Stimulated activated naive CD8-positive, alpha-beta T cell treated with anti-CD3 and anti-CD28 coated beads, Interleukin-15, amount 100 ng/mL, for 72 hours (primary cell): Measurements from ENCODE around the gene PAIP2B.
"Not testable (repeated sequence)": the region's sequence is repeated elsewhere in the genome, so short reads cannot be mapped to it uniquely, and the experiment has no call there.

Experiments
- ATAC-seq: fragments of 150-1000 bp; cut with Tn5 transposase; 2 replicates; pipeline ENCODE4 v1.10.0; 2021; ENCODE audit warnings: mild to moderate bottlenecking, moderate library complexity
- DNase-seq, 2 donors: peaks; one replicate each; pipeline ENCODE4 v3.0.0; 2021 to 2022
- H3K27ac Mint-ChIP-seq, 2 donors: one replicate each; pipeline ENCODE4 v1.8.0; 2022; ENCODE audit warnings: mild to moderate bottlenecking in 2 of 2, mixed read lengths in 2 of 2, moderate library complexity in 2 of 2
- H3K27me3 Mint-ChIP-seq: one replicate; pipeline ENCODE4 v1.8.0; 2022; ENCODE audit warnings: mixed read lengths
- H3K4me1 Mint-ChIP-seq: one replicate; pipeline ENCODE4 v1.8.0; 2022; ENCODE audit warnings: mild to moderate bottlenecking, mixed read lengths
- H3K4me3 Mint-ChIP-seq, 2 donors: one replicate each; pipeline ENCODE4 v1.8.0; 2022; ENCODE audit warnings: mild to moderate bottlenecking in 2 of 2, mixed read lengths in 2 of 2, moderate library complexity in 1 of 2
- H3K9me3 Mint-ChIP-seq, 2 donors: one replicate each; pipeline ENCODE4 v1.8.0; 2022; ENCODE audit warnings: mixed read lengths in 2 of 2

The PAIP2B gene

GRCh38 chr2:71186973-71187372 lies 39.9 kb downstream of the PAIP2B start:
- Mint-ChIP-seq H3K27me3 (no peaks in the 10 kb centered on the region), H3K4me3 (no peak overlapping the region), H3K9me3 (no peaks in the 10 kb centered on the region), H3K4me1 (peaks cover 5% of the 10 kb centered on the region), H3K27ac (no peak overlapping the region)
- DNase-seq = no peak
- ATAC-seq = no peak

- not testable (repeated sequence) for H3K27me3 Mint-ChIP-seq, H3K4me1 Mint-ChIP-seq, H3K4me3 Mint-ChIP-seq, DNase-seq, ATAC-seq, H3K27ac Mint-ChIP-seq, H3K9me3 Mint-ChIP-seq
These were observed 43.4 kb downstream of the PAIP2B start for GRCh38 chr2:71183306-71184115.

GRCh38 chr2:71181316-71181715 lies 45.6 kb downstream of the PAIP2B start:
- H3K27me3 Mint-ChIP-seq = peaks cover 21% of the 10 kb centered on the region
- no peak overlapping the region for H3K4me3 Mint-ChIP-seq
- ATAC-seq (no peak), DNase-seq (no peak)
- no peaks in the 10 kb centered on the region for H3K9me3 Mint-ChIP-seq
- no peak overlapping the region for H3K27ac Mint-ChIP-seq
- peaks cover 5% of the 10 kb centered on the region for H3K4me1 Mint-ChIP-seq

- H3K9me3 Mint-ChIP-seq, DNase-seq, H3K27ac Mint-ChIP-seq, H3K4me3 Mint-ChIP-seq, ATAC-seq: not testable (repeated sequence)
- H3K27me3 Mint-ChIP-seq = peaks cover 32% of the 10 kb centered on the region
- peaks cover 12% of the 10 kb centered on the region for H3K4me1 Mint-ChIP-seq
These were observed 48.1 kb downstream of the PAIP2B start for GRCh38 chr2:71178836-71179235.

GRCh38 chr2:71174207-71174606 lies 52.7 kb downstream of the PAIP2B start:
- DNase-seq (no peak), ATAC-seq (no peak)
- H3K4me3 Mint-ChIP-seq = no peak overlapping the region
- peaks cover 32% of the 10 kb centered on the region for H3K27me3 Mint-ChIP-seq
- no peak overlapping the region for H3K27ac Mint-ChIP-seq
- no peaks in the 10 kb centered on the region for H3K9me3 Mint-ChIP-seq
- peaks cover 17% of the 10 kb centered on the region for H3K4me1 Mint-ChIP-seq

- peaks cover 17% of the 10 kb centered on the region for H3K4me1 Mint-ChIP-seq
- H3K27me3 Mint-ChIP-seq = peaks cover 28% of the 10 kb centered on the region
- no peaks in the 10 kb centered on the region for H3K9me3 Mint-ChIP-seq
- no peak overlapping the region for H3K27ac Mint-ChIP-seq
- DNase-seq (no peak), ATAC-seq (no peak)
- no peak overlapping the region for H3K4me3 Mint-ChIP-seq
These were observed 53.8 kb downstream of the PAIP2B start for GRCh38 chr2:71173096-71173495.

GRCh38 chr2:71166812-71167211 lies 60.1 kb downstream of the PAIP2B start:
- H3K27ac Mint-ChIP-seq = peak overlapping the region in 1 of 2 donors; percentile 62
- H3K27me3 Mint-ChIP-seq = peaks cover 11% of the 10 kb centered on the region
- ATAC-seq = peak; percentile 26
- DNase-seq = no peak
- H3K9me3 Mint-ChIP-seq = no peaks in the 10 kb centered on the region
- H3K4me1 Mint-ChIP-seq = no peaks in the 10 kb centered on the region
- no peak overlapping the region for H3K4me3 Mint-ChIP-seq

- ATAC-seq (peak; percentile 80), DNase-seq (peak; percentile 51 to 52)
- peaks cover 7% of the 10 kb centered on the region for H3K27me3 Mint-ChIP-seq
- no peaks in the 10 kb centered on the region for H3K9me3 Mint-ChIP-seq
- no peak overlapping the region for H3K27ac Mint-ChIP-seq
- H3K4me3 Mint-ChIP-seq = no peak overlapping the region
- H3K4me1 Mint-ChIP-seq = peaks cover 9% of the 10 kb centered on the region
These were observed 69.6 kb downstream of the PAIP2B start for GRCh38 chr2:71157124-71157793.

GRCh38 chr2:71156573-71156972 lies 70.3 kb downstream of the PAIP2B start:
- peaks cover 7% of the 10 kb centered on the region for H3K27me3 Mint-ChIP-seq
- no peak overlapping the region for H3K27ac Mint-ChIP-seq
- ATAC-seq (no peak), DNase-seq (no peak)
- H3K9me3 Mint-ChIP-seq = no peaks in the 10 kb centered on the region
- H3K4me3 Mint-ChIP-seq = no peak overlapping the region
- peaks cover 9% of the 10 kb centered on the region for H3K4me1 Mint-ChIP-seq

- Mint-ChIP-seq H3K27me3 (peaks cover 7% of the 10 kb centered on the region), H3K27ac (peak overlapping the region in 1 of 2 donors; percentile 22), H3K4me3 (no peak overlapping the region), H3K9me3 (no peaks in the 10 kb centered on the region), H3K4me1 (peaks cover 9% of the 10 kb centered on the region)
- DNase-seq (no peak), ATAC-seq (no peak)
These were observed 71.1 kb downstream of the PAIP2B start for GRCh38 chr2:71155846-71156245.

- H3K27ac Mint-ChIP-seq = no peak overlapping the region
- peaks cover 7% of the 10 kb centered on the region for H3K27me3 Mint-ChIP-seq
- ATAC-seq (peak; percentile 80), DNase-seq (peak in 1 of 2 donors; percentile 31)
- H3K4me1 Mint-ChIP-seq = peaks cover 9% of the 10 kb centered on the region
- H3K4me3 Mint-ChIP-seq = no peak overlapping the region
- H3K9me3 Mint-ChIP-seq = no peaks in the 10 kb centered on the region
These were observed 72.1 kb downstream of the PAIP2B start for GRCh38 chr2:71154798-71155197.

- H3K27ac Mint-ChIP-seq = no peak overlapping the region
- H3K9me3 Mint-ChIP-seq = no peaks in the 10 kb centered on the region
- ATAC-seq = no peak
- H3K27me3 Mint-ChIP-seq = peaks cover 7% of the 10 kb centered on the region
- H3K4me3 Mint-ChIP-seq = no peak overlapping the region
- H3K4me1 Mint-ChIP-seq = peaks cover 9% of the 10 kb centered on the region
- DNase-seq = no peak
These were observed 72.6 kb downstream of the PAIP2B start for GRCh38 chr2:71154279-71154678.

GRCh38 chr2:71153585-71154224 lies 73.2 kb downstream of the PAIP2B start:
- Mint-ChIP-seq H3K27me3 (peaks cover 7% of the 10 kb centered on the region), H3K27ac (no peak overlapping the region), H3K4me3 (no peak overlapping the region), H3K4me1 (peaks cover 9% of the 10 kb centered on the region), H3K9me3 (no peaks in the 10 kb centered on the region)
- ATAC-seq (no peak), DNase-seq (no peak)

- H3K27me3 Mint-ChIP-seq = peaks cover 7% of the 10 kb centered on the region
- DNase-seq = no peak
- peak; percentile 52 for ATAC-seq
- H3K9me3 Mint-ChIP-seq = no peaks in the 10 kb centered on the region
- H3K27ac Mint-ChIP-seq = no peak overlapping the region
- no peaks in the 10 kb centered on the region for H3K4me1 Mint-ChIP-seq
- H3K4me3 Mint-ChIP-seq = no peak overlapping the region
These were observed 75.3 kb downstream of the PAIP2B start for GRCh38 chr2:71151620-71152019.

GRCh38 chr2:71150082-71150816 lies 76.7 kb downstream of the PAIP2B start:
- peak overlapping the region in 1 of 2 donors; percentile 56 for H3K27ac Mint-ChIP-seq
- H3K4me1 Mint-ChIP-seq = no peaks in the 10 kb centered on the region
- no peak for DNase-seq
- H3K27me3 Mint-ChIP-seq = no peaks in the 10 kb centered on the region
- H3K4me3 Mint-ChIP-seq = no peak overlapping the region
- H3K9me3 Mint-ChIP-seq = no peaks in the 10 kb centered on the region
- ATAC-seq = no peak
